GM18873 (cell line): ENCODE results near the gene UBE2F.
"Not testable (repeated sequence)": the region's sequence is repeated elsewhere in the genome, so short reads cannot be mapped to it uniquely, and the experiment has no call there.

Experiments used
- ATAC-seq: cut with Tn5 transposase; IDR thresholded peaks from one replicate; pipeline ENCODE4 v1.9.1; 2021; ENCODE audit warnings: mild to moderate bottlenecking, moderate library complexity, moderate number of reproducible peaks; ENCODE audit not compliant: unreplicated experiment, low FRiP score

The UBE2F gene

GRCh38 chr2:237977380-237977779 is 10.6 kb downstream of the UBE2F start:
- ATAC-seq: no peak

GRCh38 chr2:237978058-237978712 is 11.4 kb downstream of the UBE2F start:
- ATAC-seq: no peak

DNA sequence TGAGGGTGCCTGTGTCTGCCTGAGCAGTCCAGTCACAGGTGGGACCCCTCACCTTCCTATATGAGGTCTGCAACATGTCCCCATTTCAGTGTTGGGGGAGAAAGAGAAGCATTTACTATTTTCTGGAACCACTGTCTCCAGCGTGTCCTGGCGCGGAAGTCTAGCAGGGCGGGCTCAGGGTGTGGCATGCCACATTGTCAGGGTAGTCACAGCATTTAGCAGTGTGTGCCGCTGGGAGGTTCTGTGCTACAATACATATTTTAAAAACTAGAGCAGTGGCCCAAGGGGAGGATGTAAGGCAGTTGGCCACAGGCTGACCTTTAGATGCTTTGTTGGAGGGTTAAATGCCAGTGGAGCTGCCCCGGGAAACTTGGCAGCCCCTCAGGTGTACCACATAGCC is 12.5 kb downstream of the UBE2F start:
- no peak for ATAC-seq

DNA sequence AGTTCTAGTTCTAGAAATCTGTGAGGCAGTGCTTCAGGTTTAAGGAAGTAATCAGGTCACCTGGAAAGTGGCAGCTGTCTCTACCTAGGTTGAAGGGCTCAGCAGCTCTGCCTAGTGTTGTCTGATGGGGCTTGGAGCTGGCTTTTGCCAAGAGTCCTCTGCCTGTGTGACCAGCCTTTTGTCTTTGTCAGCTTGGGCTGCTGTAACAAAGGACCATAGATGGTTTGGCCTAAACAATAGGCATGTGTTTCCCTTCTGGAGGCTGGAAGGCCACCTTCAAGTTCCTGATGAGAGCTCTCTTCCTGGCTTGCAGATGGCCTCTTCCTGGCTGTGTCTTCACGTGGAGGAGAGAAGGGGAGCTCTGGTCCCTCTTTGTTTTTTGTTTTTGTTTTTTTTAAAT is 13.3 kb downstream of the UBE2F start:
- ATAC-seq: no peak

DNA sequence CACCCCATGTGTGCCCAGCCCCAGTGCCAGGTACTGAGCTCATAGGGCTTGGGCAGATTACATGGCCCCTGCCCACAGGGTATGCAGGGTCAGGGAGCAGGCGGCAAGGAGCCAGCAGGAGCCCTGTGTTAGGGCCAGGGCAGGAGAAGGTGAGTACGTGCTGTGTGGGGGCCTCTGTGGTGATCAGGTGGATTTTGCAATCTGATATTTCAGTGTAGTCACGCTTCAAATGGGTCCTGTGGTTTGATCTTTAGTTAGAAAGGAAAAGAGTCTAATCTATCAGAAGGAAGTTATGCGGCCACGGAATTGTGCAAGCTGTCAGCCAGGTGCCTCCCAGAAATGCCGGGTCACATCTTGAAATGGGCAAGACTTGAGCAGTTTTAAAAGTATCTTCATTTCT is 13.9 kb downstream of the UBE2F start:
- no peak for ATAC-seq

DNA sequence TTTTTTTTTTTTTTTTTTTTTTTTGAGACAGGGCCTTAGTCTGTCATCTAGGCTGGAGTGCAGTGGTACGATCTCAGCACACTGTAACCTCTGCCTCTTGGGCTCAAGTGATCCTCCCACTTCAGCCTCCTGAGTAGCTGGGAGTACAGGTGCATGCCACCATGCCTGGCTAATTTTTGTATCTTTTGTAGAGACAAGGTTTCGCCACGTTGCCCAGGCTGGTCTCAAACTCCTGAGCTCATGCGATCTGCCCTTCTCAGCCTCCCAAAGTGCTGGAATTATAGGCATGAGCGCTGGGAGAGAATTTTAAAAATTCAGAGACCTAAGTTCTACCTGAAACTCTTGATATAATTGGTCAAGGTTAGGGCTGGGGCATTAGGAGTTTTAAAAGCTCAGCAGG is 14.8 kb downstream of the UBE2F start:
- not testable (repeated sequence) for ATAC-seq

DNA sequence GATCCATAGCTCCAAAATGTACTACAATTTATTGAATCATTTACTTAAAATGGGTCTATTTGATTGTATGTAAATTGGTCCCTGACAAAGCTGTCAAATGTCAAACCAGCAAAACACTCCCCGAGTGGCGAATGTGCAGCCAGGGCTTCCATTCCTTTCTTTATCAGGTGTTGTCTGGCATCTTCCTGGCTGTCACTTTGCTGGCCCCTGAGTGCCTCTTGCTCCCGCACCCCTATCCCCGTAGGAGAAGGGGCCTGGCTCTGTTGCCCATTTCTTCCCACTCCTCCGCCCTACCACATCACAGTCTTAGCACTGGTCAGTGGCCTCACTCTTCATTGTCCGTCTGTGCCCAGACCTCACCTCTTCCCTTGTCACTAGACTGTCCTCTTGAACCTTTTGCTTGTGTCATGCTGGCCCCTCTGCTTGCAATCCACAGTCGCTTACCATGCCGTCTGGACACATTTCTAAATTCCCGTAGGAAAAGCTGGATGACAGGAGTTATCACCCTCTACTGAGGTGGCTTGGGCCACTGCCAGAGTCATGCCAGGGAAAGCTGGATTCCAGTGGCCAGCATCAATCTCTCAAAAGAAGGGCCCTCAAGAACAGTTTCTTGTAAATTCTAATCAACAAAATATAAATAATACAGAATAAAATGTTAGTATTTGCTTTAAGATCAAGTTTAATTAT is 15.4 kb downstream of the UBE2F start:
- ATAC-seq: no peak

DNA sequence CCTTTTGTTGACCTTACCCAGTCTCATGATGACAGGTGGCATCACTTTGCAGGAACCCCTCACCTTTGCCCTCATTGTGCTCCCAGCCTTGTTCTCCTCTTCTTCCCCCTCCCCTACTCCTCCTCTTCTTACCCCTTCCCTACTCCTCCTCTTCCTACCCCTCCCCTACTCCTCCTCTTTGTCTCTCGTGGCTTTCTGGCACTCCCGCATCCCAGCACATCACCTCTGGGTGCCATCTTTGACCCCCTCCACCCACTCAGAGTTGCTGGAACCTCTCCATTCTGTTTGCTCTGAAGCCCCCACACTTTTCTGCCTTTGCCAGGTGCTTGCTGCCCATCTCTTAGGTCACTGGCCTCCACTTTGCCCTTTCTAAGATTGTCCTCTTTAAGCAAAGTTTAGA is 17.1 kb downstream of the UBE2F start:
- ATAC-seq: no peak

DNA sequence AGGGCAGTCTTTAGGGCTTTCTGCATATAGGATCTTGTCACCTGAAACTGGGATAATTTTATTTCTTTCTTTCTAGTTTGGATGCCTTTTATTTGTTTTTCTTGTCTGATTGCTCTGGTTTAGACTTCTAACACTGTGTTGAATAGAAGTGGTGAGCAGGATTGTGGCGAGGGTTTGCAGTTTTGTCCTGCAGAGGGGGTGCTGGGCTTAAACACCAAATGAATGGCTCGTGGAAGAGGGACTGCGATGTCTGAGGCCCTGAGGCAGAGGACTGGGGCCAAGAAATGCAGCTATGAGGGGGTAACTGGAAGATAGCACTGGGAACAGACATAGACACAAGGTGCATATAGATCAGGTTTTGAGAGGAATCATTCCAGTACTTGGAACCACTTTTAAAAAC is 20.5 kb downstream of the UBE2F start:
- ATAC-seq: no peak

- ATAC-seq: no peak
Measured at GRCh38 chr2:237993701-237994100, 26.9 kb downstream of the UBE2F start.

- ATAC-seq: no peak
Measured at GRCh38 chr2:237995036-237995435, 28.2 kb downstream of the UBE2F start.

DNA sequence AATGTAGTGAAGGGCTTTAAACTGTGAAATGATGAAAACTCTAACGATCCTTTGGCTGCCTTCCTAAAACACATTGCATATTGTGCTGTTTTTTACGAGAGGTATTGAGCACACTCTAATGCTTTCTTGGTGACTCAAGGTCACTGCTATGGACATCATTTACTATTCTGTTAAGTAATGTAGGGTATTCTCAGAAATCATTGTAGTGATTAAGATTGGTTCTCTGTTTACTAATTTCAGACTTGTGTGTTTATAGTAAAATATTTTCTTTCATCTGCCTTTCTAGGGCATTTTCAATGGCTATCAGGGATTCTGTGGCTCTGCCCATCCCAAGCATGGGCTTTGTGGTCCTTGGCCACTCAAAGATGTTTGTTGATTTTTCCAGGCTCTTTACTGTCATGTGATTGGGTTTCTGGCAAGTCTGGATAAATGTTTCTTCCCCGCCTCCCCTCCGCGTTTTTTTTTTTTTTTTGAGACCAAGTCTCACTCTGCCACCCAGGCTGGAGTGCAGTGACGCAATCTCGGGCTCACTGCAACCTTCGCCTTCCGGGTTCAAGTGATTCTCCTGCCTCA is 29.3 kb downstream of the UBE2F start:
- no peak for ATAC-seq

- no peak for ATAC-seq
Measured at GRCh38 chr2:237997521-237997920, 30.7 kb downstream of the UBE2F start.

DNA sequence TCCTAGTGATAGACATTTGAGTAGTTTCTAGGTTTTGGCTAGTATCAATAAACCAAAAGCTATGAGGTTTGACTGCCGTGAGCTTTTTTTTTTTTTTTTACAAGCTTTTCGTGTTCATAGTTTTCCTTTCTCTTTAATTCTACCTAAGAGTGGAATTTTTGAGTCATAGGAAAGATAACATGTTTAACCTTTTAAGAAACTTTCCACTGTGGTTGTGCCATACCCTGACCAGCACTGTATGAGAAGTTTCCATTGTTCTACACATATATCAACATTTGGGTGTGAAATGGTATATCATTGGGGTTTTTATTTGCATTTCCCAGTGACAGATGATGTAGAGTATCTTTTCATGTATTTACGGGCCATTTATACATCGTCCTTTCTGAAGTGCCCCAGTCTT is 31.7 kb downstream of the UBE2F start:
- peak; percentile 65 for ATAC-seq

DNA sequence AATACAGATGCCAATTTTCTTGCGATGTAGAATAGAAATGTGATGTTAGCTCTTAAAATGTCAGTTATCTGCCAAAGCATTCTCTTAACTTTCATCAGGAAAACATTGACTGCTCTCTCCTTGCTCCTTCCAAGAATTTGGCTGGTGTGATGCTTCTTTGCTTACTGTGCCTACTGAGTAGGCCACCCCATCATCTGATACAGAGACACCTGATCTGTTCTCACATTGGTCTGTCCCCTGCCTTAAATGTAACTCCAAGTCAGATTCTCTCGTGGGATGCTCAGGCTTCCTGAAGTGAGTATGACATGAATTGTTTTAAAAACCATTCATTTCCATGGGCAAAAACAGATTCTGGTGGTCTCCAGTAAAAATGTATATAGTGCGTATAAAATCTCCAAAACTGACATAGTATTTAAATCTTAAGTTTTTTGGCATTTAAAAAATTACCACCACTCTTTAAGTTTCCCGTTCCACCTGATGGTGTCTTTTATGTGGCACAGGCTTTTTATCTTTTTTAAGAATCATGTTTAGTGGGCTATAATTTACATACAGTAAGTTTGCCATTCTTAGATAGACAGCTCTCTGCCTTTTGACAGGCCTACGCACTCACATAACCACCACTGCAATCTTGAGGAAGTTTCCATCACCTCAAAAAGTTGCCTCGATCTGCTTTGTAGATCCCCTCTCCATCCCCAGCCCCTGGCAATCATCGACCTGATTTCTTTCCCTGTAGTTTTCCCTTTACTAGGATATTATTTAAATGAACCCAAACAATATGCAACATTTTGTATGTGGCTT is 36.6 kb downstream of the UBE2F start:
- ATAC-seq: no peak

- no peak for ATAC-seq
Measured at GRCh38 chr2:238004077-238004830, 37.4 kb downstream of the UBE2F start.

DNA sequence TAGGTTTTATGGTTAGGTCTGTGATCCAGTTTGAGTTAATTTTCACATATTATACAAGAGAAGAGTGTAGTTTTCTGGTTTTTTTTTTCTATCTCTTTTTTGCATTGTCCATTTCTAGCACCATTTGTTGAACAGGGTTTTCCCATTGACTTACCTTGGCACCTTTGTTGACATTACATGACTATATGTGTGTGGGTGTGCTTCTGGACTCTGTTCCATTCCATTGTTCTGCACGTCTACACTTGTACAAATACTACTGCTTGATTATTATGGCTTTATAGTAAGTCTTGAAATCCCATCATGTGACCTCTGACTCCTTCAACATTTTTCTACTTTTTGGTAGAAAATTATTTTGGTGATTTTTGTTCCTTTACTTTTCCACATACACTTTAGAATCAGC is 38.7 kb downstream of the UBE2F start:
- no peak for ATAC-seq

GRCh38 chr2:238006510-238006909 is 39.7 kb downstream of the UBE2F start:
- no peak for ATAC-seq

GRCh38 chr2:238007924-238008323 is 41.1 kb downstream of the UBE2F start:
- ATAC-seq: no peak

- no peak for ATAC-seq
Measured at GRCh38 chr2:238009563-238009962, 42.7 kb downstream of the UBE2F start.

- ATAC-seq: no peak
Measured at GRCh38 chr2:238010572-238010971, 43.8 kb downstream of the UBE2F start.
